ENCODE results near the gene ATF6.
"Not testable (repeated sequence)": the region's sequence is repeated elsewhere in the genome, so short reads cannot be mapped to it uniquely, and the experiment has no call there.

ATF6 gene

GRCh38 chr1:161781995-161782394 is 15.9 kb downstream of the ATF6 start:
- no peak for DNase-seq (ENCODE audit: low read depth)

- DNase-seq (ENCODE audit: low read depth), result no peak
Measured at GRCh38 chr1:161782886-161783285, 16.8 kb downstream of the ATF6 start.

GRCh38 chr1:161784968-161785367 is 18.8 kb downstream of the ATF6 start:
- DNase-seq (ENCODE audit: low read depth), result no peak

- DNase-seq (ENCODE audit: low read depth), result no peak
Measured at GRCh38 chr1:161787355-161787754, 21.2 kb downstream of the ATF6 start.

- no peak for DNase-seq (ENCODE audit: low read depth)
Measured at GRCh38 chr1:161790587-161791317, 24.6 kb downstream of the ATF6 start.

GRCh38 chr1:161791904-161792655 is 26.0 kb downstream of the ATF6 start:
- no peak for DNase-seq (ENCODE audit: low read depth)

- DNase-seq (ENCODE audit: low read depth), result peak; percentile 72
Measured at GRCh38 chr1:161792740-161793139, 26.6 kb downstream of the ATF6 start.

- DNase-seq (ENCODE audit: low read depth), result no peak
Measured at GRCh38 chr1:161799792-161800191, 33.7 kb downstream of the ATF6 start.

- DNase-seq (ENCODE audit: low read depth), result no peak
Measured at GRCh38 chr1:161801955-161802354, 35.8 kb downstream of the ATF6 start.

- no peak for DNase-seq (ENCODE audit: low read depth)
Measured at GRCh38 chr1:161803181-161803580, 37.1 kb downstream of the ATF6 start.

GRCh38 chr1:161805399-161806197 is 39.5 kb downstream of the ATF6 start:
- peak; percentile 34 for DNase-seq (ENCODE audit: low read depth)

GRCh38 chr1:161809202-161809601 is 43.1 kb downstream of the ATF6 start:
- DNase-seq (ENCODE audit: low read depth), result not testable (repeated sequence)

GRCh38 chr1:161809656-161810055 is 43.5 kb downstream of the ATF6 start:
- not testable (repeated sequence) for DNase-seq (ENCODE audit: low read depth)

GRCh38 chr1:161810780-161811179 is 44.7 kb downstream of the ATF6 start:
- no peak for DNase-seq (ENCODE audit: low read depth)

- peak; percentile 22 for DNase-seq (ENCODE audit: low read depth)
Measured at GRCh38 chr1:161816201-161816600, 50.1 kb downstream of the ATF6 start.

- DNase-seq (ENCODE audit: low read depth), result no peak
Measured at GRCh38 chr1:161817176-161817730, 51.1 kb downstream of the ATF6 start.

- DNase-seq (ENCODE audit: low read depth), result no peak
Measured at GRCh38 chr1:161820914-161821313, 54.8 kb downstream of the ATF6 start.

GRCh38 chr1:161824618-161825017 is 58.5 kb downstream of the ATF6 start:
- no peak for DNase-seq (ENCODE audit: low read depth)

- DNase-seq (ENCODE audit: low read depth), result no peak
Measured at GRCh38 chr1:161825831-161826230, 59.7 kb downstream of the ATF6 start.

- no peak for DNase-seq (ENCODE audit: low read depth)
Measured at GRCh38 chr1:161826478-161826877, 60.4 kb downstream of the ATF6 start.

- no peak for DNase-seq (ENCODE audit: low read depth)
Measured at GRCh38 chr1:161827786-161828185, 61.7 kb downstream of the ATF6 start.

GRCh38 chr1:161832299-161832907 is 66.3 kb downstream of the ATF6 start:
- not testable (repeated sequence) for DNase-seq (ENCODE audit: low read depth)

Data from fibroblast of the conjunctiva (primary cell).